Epithelial cell of proximal tubule (primary cell): Measurements from ENCODE around the gene MARVELD3. TPM values are rescaled to one million over a fixed set of nuclear protein-coding genes. Genes with fewer than 3 reads are reported as not detected.

ENCODE experiments used
- DNase-seq: peaks from one replicate; pipeline ENCODE4 v3.0.0-alpha.2; 2011; ENCODE audit warnings: low read depth
- H3K4me3 ChIP-seq: 2 replicates; pipeline ENCODE4 v1.5.1; 2011; ENCODE audit warnings: low read depth, mild to moderate bottlenecking, low read length
- total RNA-seq: library from RNA; depleted of rRNA; stranded (reverse); fragments of >200 nt; gene quantifications from 2 replicates; pipeline ENCODE4 v1.2.3, GENCODE V29; 2015
- TF ChIP-seq, protein P1 (sequence below): conservative IDR thresholded peaks from 2 replicates; pipeline ENCODE4 v1.5.1; 2012; ENCODE audit warnings: low read depth, mild to moderate bottlenecking, low read length

Gene MARVELD3
- total RNA-seq, 1 donor from 2014 or later, result 7.9 TPM

GRCh38 chr16:71659471-71659870 lies 33.5 kb downstream of the MARVELD3 start:
- peak; percentile 30 for DNase-seq
- TF ChIP-seq, protein P1, sequence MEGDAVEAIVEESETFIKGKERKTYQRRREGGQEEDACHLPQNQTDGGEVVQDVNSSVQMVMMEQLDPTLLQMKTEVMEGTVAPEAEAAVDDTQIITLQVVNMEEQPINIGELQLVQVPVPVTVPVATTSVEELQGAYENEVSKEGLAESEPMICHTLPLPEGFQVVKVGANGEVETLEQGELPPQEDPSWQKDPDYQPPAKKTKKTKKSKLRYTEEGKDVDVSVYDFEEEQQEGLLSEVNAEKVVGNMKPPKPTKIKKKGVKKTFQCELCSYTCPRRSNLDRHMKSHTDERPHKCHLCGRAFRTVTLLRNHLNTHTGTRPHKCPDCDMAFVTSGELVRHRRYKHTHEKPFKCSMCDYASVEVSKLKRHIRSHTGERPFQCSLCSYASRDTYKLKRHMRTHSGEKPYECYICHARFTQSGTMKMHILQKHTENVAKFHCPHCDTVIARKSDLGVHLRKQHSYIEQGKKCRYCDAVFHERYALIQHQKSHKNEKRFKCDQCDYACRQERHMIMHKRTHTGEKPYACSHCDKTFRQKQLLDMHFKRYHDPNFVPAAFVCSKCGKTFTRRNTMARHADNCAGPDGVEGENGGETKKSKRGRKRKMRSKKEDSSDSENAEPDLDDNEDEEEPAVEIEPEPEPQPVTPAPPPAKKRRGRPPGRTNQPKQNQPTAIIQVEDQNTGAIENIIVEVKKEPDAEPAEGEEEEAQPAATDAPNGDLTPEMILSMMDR, result no peak
- H3K4me3 ChIP-seq, result no peak overlapping the region

GRCh38 chr16:71666264-71666663 lies 40.3 kb downstream of the MARVELD3 start:
- TF ChIP-seq, protein P1, result no peak
- no peak for DNase-seq
- H3K4me3 ChIP-seq, result no peak overlapping the region

DNA sequence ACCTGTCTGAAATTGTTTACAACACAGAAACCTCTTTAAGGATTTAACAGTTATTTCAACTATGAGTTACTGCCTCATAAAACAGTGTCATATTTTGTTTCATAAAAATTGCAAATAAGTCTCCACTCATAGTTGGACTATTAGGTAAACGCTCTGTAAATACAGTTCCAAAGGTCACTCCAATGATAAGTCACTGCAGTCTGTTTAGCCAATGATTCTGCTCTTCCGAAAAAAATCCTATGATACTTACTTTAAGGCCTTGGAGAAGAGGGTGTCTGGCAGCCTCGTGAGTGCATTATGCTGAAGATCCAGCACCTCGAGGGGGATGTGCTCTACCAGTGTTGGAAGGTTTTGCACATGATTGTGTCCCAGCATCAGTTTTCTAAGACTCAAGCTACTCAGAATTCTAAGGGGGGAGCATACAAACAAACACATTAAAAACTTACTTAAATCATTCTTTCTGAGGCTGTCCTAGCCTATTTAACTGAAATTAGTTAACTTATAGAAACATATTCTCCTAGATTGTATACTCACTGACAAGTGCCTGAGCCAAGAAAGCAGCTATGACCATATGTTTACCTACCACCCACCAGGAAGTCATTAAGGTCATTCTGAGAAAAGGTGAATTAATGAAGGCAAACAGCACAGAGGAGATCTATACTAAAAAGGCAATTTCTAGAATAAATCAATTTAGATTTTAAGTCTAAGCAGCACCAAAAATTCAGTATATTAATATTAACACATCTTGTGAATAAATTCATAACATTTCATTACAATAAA lies 41.1 kb downstream of the MARVELD3 start:
- TF ChIP-seq, protein P1, result no peak
- H3K4me3 ChIP-seq, result no peak overlapping the region
- DNase-seq, result no peak

DNA sequence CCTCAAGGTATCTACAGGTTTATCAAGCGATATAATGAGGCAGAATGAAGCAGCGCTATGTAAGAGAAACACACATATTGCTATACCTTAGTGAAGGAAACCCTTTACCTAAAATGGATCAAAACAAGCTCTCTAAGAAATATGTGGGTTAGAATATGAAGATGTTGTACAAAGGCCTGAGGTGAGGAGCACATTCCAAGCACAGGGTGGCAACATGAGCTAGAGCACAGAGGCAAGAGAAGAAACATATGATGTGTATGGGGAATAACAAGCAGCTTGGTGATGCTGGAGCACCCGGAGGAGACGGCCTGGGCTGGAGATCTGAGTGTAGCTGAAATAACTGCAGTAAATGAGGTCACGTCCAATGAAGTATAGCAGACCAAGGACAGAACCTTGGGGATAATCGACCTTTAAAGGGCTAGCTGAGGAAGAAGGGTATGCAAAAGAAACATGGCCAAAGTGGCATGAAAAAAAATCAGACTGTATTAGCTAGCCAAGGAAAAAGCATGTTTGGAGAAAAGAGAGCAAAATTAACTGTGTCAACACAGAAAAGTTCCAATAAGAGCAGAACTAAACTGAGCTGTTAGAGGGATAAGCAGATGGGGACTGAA lies 44.0 kb downstream of the MARVELD3 start:
- no peak for DNase-seq
- TF ChIP-seq, protein P1, result peak; percentile 23
- no peak overlapping the region for H3K4me3 ChIP-seq

- TF ChIP-seq, protein P1, result no peak
- no peak for DNase-seq
These were observed 44.6 kb downstream of the MARVELD3 start for GRCh38 chr16:71670537-71670936.

DNA sequence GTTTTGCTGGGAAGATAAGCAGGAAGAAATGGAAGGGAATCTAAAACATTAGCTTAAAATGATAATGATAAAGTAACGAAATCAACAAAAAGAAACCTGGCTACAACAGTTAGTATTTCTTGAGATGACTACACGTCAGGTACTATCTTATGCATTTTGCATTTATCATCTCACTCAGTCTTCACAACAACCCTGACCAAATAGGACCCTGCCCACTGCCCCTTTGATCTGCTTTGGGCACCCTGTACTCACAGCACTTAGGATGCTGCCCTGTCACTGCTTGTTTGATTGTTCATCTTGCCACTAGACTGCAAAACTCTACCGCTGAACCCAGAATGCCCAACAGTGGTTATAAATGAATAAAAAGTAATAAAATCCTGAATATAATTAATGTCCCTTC lies 45.2 kb downstream of the MARVELD3 start:
- DNase-seq, result no peak
- H3K4me3 ChIP-seq, result no peak overlapping the region
- TF ChIP-seq, protein P1, result no peak

More at GRCh38 chr16:71670537-71670936, 44.6 kb downstream of the MARVELD3 start:
- no peak overlapping the region for H3K4me3 ChIP-seq

DNA sequence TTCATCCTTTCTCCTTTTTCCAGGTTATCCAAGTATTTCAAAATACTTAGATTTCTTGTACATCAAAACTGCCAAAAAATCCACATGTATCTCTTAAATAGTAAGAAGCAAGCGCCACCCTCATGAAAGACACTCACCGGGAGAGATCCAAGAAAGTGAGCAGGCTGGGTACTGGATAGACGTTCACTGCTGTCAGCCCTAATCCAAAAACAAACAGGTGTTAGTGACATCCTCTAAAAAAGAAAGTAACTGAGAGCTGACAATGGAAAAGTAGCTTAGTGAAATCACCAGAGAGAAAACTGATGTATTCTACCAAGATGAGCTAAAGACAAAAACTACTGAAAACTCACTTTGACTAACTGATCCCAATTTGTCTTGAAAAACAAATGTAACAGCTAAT lies 46.1 kb downstream of the MARVELD3 start:
- H3K4me3 ChIP-seq, result no peak overlapping the region
- no peak for DNase-seq
- TF ChIP-seq, protein P1, result no peak
